ENCODE results near the gene GRB10. TPM values are rescaled to one million over a fixed set of nuclear protein-coding genes. Genes with fewer than 3 reads are reported as not detected.
A peak's percentile ranks its signal among the peaks of the same experiment; 100 is the strongest.

Gene GRB10
- total and polyA plus RNA-seq, 2 of the 8 experiments (the other 6 are each of a cell fraction or from before 2014, with no cell fraction given): 35.7 to 97.0 TPM

DNA sequence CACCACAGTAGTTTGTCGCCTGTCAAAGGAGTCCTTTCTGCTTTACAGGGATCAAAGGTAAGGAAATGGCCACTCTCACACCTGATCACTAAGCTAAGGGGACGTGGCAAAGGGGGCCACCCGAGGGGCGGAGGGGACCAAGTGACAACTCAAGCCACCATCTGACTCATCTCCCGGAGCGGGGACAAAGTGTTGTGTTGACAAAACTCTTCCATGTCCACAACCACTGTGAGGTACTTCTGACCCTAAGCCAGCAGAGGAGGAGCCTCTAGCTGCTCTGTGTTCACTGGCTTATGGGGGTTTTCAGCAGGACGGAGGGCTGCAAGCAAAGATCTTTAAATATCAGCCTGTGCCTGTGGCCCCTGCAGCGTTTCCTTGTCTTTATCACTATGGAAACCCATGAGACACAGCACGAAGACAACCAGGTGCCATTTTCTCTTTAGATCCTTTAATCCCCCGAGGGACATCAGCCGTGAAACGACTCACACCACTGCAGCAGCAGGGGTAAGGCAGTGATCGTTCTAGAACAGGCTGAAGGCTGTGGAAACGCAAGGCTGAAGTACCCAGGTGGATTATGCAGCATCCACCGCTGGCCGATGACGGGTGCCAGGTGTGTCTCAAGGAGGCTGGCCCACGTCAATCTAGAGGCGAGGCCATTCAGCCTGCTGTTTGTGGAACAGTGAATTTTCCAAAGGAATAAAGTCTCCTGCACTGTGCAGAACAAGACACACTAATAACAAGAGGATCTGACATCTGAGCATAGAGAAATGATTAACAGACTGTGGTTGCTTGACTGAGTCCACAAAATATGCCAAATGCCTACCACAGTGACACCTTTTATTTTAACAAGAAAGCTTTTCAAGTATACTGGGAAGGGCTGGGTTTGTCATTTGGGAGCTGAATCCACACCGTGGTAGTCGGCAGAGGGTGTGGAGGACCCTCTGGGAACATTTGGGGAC is 190.9 kb downstream of the GRB10 start:
- DNase-seq (ENCODE audit: low read depth in 1 of 2, low spot score in 2 of 2) (no peak), FAIRE-seq (no peak)
- 88% methylated on average over 21 of the region's 21 CpGs; no CpG with 5 or more reads in 1 of the 2 experiments for WGBS, 2 experiments (ENCODE audit: extremely low coverage in 1 of 2, insufficient coverage in 1 of 2, insufficient read length in 1 of 2, insufficient replicate concordance in 2 of 2, low coverage in 1 of 2, low lambda C conversion rate in 2 of 2, missing lambda C conversion rate in 1 of 2)
- no peak overlapping the region for H2AFZ ChIP-seq (ENCODE audit: low read length)
- H3K9me3 ChIP-seq (ENCODE audit: insufficient read depth in 2 of 2, low read depth in 1 of 2, low read length in 1 of 2): no peaks in the 10 kb centered on the region; a peak in 1 of 4 replicates
- ChIA-PET POLR2A (ENCODE audit: partially characterized antibody) (no interaction called here), CTCF (ENCODE audit: partially characterized antibody) (interaction anchor here (0.8 kb wide), 1 partner anchor 123 kb away, joined by 3 read pairs; no protein-coding TSS in a partner anchor)
- TF ChIP-seq POLR2AphosphoS5 (IDR thresholded peaks at IDR 0.05; ENCODE audit: low read depth, low read length) (peak; percentile 42; the same call in 1 of the 2 replicates), CREB1 (IDR thresholded peaks at IDR 0.05) (no peak)
- H4K91ac ChIP-seq (replicated peaks; ENCODE audit: insufficient read length, low read length): no peak overlapping the region
- H2BK12ac ChIP-seq (ENCODE audit: low read depth, low read length): no peak overlapping the region
- no peaks in the 10 kb centered on the region for H3K27me3 ChIP-seq (replicated peaks in 1 of 4; ENCODE audit: control insufficient read depth in 3 of 4, extremely low read depth in 1 of 4, insufficient read depth in 3 of 4, low read length in 3 of 4)
- H3K23ac ChIP-seq (ENCODE audit: insufficient read length): no peak overlapping the region
- no peak overlapping the region for H3K4ac ChIP-seq (replicated peaks; ENCODE audit: insufficient read length, low read depth, low read length)
- H3K4me2 ChIP-seq (ENCODE audit: insufficient read depth in 1 of 2, low read depth in 2 of 2, low read length in 2 of 2): no peak overlapping the region
- H4K5ac ChIP-seq (ENCODE audit: insufficient read length, low read depth, low read length): no peak overlapping the region
- H3K56ac ChIP-seq (replicated peaks; ENCODE audit: insufficient read length, low read depth, low read length): no peak overlapping the region
- no peak overlapping the region for H4K8ac ChIP-seq (ENCODE audit: extremely low read depth, insufficient read depth, low read length)
- H3K4me1 ChIP-seq (replicated peaks in 1 of 4; ENCODE audit: control insufficient read depth in 3 of 4, insufficient read depth in 4 of 4, low read length in 3 of 4): no peaks in the 10 kb centered on the region; a peak in 1 of 7 replicates
- H3K79me2 ChIP-seq (ENCODE audit: control insufficient read depth in 1 of 2, insufficient read depth in 2 of 2, low read length in 2 of 2): no peaks in the 10 kb centered on the region
- no peak overlapping the region for H3K9ac ChIP-seq (replicated peaks in 1 of 4; ENCODE audit: extremely low read depth in 1 of 4, low read depth in 3 of 4, low read length in 3 of 4)
- no peaks in the 10 kb centered on the region for H3K79me1 ChIP-seq (ENCODE audit: low read depth, low read length)
- H3K27ac ChIP-seq (ENCODE audit: low read depth, low read length): no peak overlapping the region
- peaks cover 0 to 2% of the 10 kb centered on the region in 2 experiments for H4K20me1 ChIP-seq (replicated peaks in 1 of 2; ENCODE audit: control insufficient read depth in 1 of 2, insufficient read depth in 2 of 2, low read length in 2 of 2)
- H3K18ac ChIP-seq (ENCODE audit: extremely low read depth, low read length): no peak overlapping the region
- H3K14ac ChIP-seq (ENCODE audit: insufficient read length): no peak overlapping the region
- no peak overlapping the region for H2BK5ac ChIP-seq (ENCODE audit: low read depth, low read length)
- H2BK15ac ChIP-seq (ENCODE audit: low read length): no peak overlapping the region
- H2AK5ac ChIP-seq (ENCODE audit: low read depth, low read length): no peak overlapping the region
- peaks cover 3 to 17% (median 10%) of the 10 kb centered on the region in 4 experiments; a peak in 7 of 8 replicates for H3K36me3 ChIP-seq (ENCODE audit: control insufficient read depth in 2 of 4, insufficient read depth in 4 of 4, low read length in 3 of 4)
- no peak overlapping the region for H3K4me3 ChIP-seq (ENCODE audit: extremely low read depth in 1 of 4, insufficient read depth in 2 of 4, low read depth in 3 of 4, low read length in 4 of 4)
- no peak overlapping the region for H2BK120ac ChIP-seq (replicated peaks; ENCODE audit: low read depth, low read length)
- no peaks in the 10 kb centered on the region for H3K23me2 ChIP-seq (ENCODE audit: low read depth, low read length)
- H2BK20ac ChIP-seq (ENCODE audit: low read length): no peak overlapping the region

Data from H1 (cell line).